HepG2 (cell line): ENCODE measurements around the gene TFE3. TPM values are rescaled to one million over a fixed set of nuclear protein-coding genes. Genes with fewer than 3 reads are reported as not detected.

ENCODE experiments used
- HNRNPL ChIP-seq: fragments of 200-400 bp; formaldehyde crosslinking; IDR thresholded peaks from 2 replicates; pipeline ENCODE4 v1.6.1; 2017; ENCODE audit warnings: mild to moderate bottlenecking, low read depth, low read length
- JUNB ChIP-seq: sonication (generic); formaldehyde crosslinking; IDR thresholded peaks from 2 replicates; pipeline ENCODE4 v1.8.0; 2022; ENCODE audit warnings: missing genetic modification reagents, mild to moderate bottlenecking, borderline replicate concordance
- KDM5A ChIP-seq: fragments of 200-600 bp; sonication (generic); IDR thresholded peaks from 2 replicates; pipeline ENCODE4 v1.7.0; 2018; ENCODE audit warnings: antibody characterized with exemption, mild to moderate bottlenecking, low read length, borderline replicate concordance
- MTA1 ChIP-seq: sonication (generic); formaldehyde crosslinking; IDR thresholded peaks from 2 replicates; pipeline ENCODE4 v1.4.0; 2020; ENCODE audit warnings: missing genetic modification reagents, mild to moderate bottlenecking, borderline replicate concordance
- PAX8 ChIP-seq: sonication (generic); formaldehyde crosslinking; IDR thresholded peaks from 2 replicates; pipeline ENCODE4 v1.8.0; 2022; ENCODE audit warnings: mild to moderate bottlenecking, missing genetic modification reagents, borderline replicate concordance
- POLR2A ChIP-seq, 2 experiments: IDR thresholded peaks; 2 replicates each; pipeline ENCODE4 v1.6.1; 2011; ENCODE audit warnings: low read depth in 2 of 2, low read length in 2 of 2, mild to moderate bottlenecking in 1 of 2, moderate library complexity in 1 of 2; ENCODE audit not compliant: insufficient read depth in 1 of 2
- REL ChIP-seq: sonication (generic); formaldehyde crosslinking; conservative IDR thresholded peaks from 2 replicates; pipeline ENCODE4 v1.8.0; 2022; ENCODE audit warnings: mild to moderate bottlenecking, missing genetic modification reagents, moderate library complexity
- RXRB ChIP-seq: IDR thresholded peaks from 2 replicates; pipeline ENCODE4 v1.6.1; 2016; ENCODE audit warnings: borderline replicate concordance, missing genetic modification reagents, missing compliant biosample characterization
- SPEN ChIP-seq: sonication (generic); formaldehyde crosslinking; IDR thresholded peaks from 2 replicates; pipeline ENCODE4 v1.5.1; 2020; ENCODE audit warnings: low read depth, mild to moderate bottlenecking, missing genetic modification reagents
- SYNCRIP ChIP-seq: fragments of 200-400 bp; formaldehyde crosslinking; IDR thresholded peaks from 2 replicates; pipeline ENCODE4 v1.6.1; 2018; ENCODE audit warnings: mild to moderate bottlenecking, low read depth, low read length; ENCODE audit not compliant: insufficient read depth
- TCF7 ChIP-seq: sonication (generic); IDR thresholded peaks from 2 replicates; pipeline ENCODE4 v1.6.1; 2016; ENCODE audit warnings: antibody characterized with exemption, low read depth
- THAP11 ChIP-seq: IDR thresholded peaks from 2 replicates; pipeline ENCODE4 v1.6.1; 2016; ENCODE audit warnings: missing biosample characterization, missing genetic modification reagents
- TP53 ChIP-seq: sonication (generic); formaldehyde crosslinking; conservative IDR thresholded peaks from 2 replicates; pipeline ENCODE4 v1.4.0; 2020; ENCODE audit warnings: missing genetic modification reagents
- ZFX ChIP-seq: sonication (generic); formaldehyde crosslinking; IDR thresholded peaks from 2 replicates; pipeline ENCODE4 v1.4.0; 2020; ENCODE audit warnings: mild to moderate bottlenecking, low read depth, missing genetic modification reagents, moderate library complexity
- ZFY ChIP-seq: sonication (generic); formaldehyde crosslinking; IDR thresholded peaks from 2 replicates; pipeline ENCODE4 v1.4.0; 2020; ENCODE audit warnings: missing genetic modification reagents
- ZKSCAN8 ChIP-seq: IDR thresholded peaks from 2 replicates; pipeline ENCODE4 v1.6.1; 2016; ENCODE audit warnings: borderline replicate concordance, missing genetic modification reagents, missing compliant biosample characterization
- ZNF317 ChIP-seq: sonication (generic); formaldehyde crosslinking; IDR thresholded peaks from 2 replicates; pipeline ENCODE4 v1.5.0; 2020; ENCODE audit warnings: mild to moderate bottlenecking, missing genetic modification reagents
- ZNF790 ChIP-seq: sonication (generic); formaldehyde crosslinking; IDR thresholded peaks from 2 replicates; pipeline ENCODE4 v1.8.0; 2022; ENCODE audit warnings: missing genetic modification reagents, mild to moderate bottlenecking, borderline replicate concordance
- ZSCAN22 ChIP-seq: sonication (generic); formaldehyde crosslinking; IDR thresholded peaks from 2 replicates; pipeline ENCODE4 v1.4.0; 2020; ENCODE audit warnings: mild to moderate bottlenecking, missing genetic modification reagents
- polyA plus RNA-seq, 8 experiments: library from polyadenylated mRNA; depleted of rRNA in 3 of 8; stranded (reverse) in 7 of 8; unstranded in 1 of 8; fragments of >200 nt; fragmentation: Illumina TruSeq in 4 of 8; extraction: Trizol in 4 of 8; gene quantifications; 2 replicates each; pipeline versions ENCODE4 v1.2.1 to v1.2.3, GENCODE V29; 2011 to 2016; ENCODE audit warnings: low read depth in 4 of 8, missing spikeins in 1 of 8, mixed read lengths in 1 of 8; ENCODE audit not compliant: insufficient read depth in 1 of 8
- total RNA-seq, 5 experiments: library from RNA; depleted of rRNA; stranded (reverse); fragments of >200 nt; fragmentation: Illumina TruSeq; extraction: Trizol; gene quantifications; 2 replicates each; pipeline ENCODE4 v1.2.3, GENCODE V29; 2016; ENCODE audit warnings: low read depth in 1 of 5
- TF ChIP-seq, protein P1 (sequence below): sonication (generic); formaldehyde crosslinking; conservative IDR thresholded peaks from 2 replicates; pipeline ENCODE4 v1.4.0; 2020; ENCODE audit warnings: mild to moderate bottlenecking, missing genetic modification reagents, moderate library complexity
- TF ChIP-seq, protein P2 (sequence below): sonication (generic); formaldehyde crosslinking; IDR thresholded peaks from 2 replicates; pipeline ENCODE4 v1.4.0; 2020; ENCODE audit warnings: missing genetic modification reagents, borderline replicate concordance
- TF ChIP-seq, protein P3 (sequence below): sonication (generic); formaldehyde crosslinking; IDR thresholded peaks from 2 replicates; pipeline ENCODE4 v1.5.0; 2020; ENCODE audit warnings: missing genetic modification reagents

The TFE3 gene
- total and polyA plus RNA-seq, 2 of the 13 experiments (the other 11 are each of a cell fraction or from before 2014, with no cell fraction given), result 8.3 to 12.3 TPM

DNA sequence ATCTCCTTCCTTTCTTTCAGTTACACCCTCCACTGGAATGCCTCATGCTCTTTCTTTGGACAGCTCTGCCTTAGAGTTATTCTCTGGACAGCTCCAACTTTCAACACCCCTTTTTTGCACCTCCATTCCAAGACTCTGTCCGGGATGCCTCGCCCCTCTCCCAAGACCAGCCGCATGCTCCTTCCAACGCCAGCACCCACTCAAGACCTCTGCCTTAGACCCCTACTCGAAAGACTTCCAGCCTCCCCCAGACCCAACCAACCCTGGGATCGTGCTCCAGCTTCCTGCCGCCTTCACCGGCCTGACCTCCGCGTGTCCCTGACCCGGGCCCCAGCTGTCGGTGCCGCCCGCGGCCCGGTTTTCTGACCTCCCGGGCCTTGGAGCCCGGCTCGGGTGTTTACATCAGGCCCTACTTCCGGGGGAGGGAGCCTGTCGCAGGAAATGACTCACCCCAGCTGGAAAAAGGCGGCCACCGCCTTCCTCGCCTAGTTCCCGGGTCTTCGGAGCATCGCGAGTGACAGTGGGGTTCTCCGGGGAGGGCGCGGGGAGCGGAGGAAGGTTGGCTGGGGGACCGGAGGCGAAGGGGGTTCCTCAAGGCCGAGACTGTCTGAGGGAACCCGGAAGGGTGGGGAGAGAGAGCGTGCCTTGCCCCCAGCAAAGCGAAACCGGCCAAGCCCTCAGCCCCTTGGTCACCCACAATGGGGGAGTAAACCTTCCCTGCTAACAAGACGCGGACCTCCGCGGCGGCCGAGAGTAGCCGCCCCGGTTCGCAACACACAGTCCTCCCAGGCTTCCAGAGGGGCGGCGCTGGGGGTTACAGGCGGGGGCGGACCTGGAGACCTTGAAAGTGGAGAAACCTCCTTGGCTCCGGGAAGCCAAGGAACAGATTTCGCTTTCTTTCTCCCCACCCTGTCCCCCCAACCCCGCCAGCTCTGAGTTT, 36.6 kb upstream of the TFE3 start, which contains the start of gene WDR45 (continued):
- TF ChIP-seq, protein P1, sequence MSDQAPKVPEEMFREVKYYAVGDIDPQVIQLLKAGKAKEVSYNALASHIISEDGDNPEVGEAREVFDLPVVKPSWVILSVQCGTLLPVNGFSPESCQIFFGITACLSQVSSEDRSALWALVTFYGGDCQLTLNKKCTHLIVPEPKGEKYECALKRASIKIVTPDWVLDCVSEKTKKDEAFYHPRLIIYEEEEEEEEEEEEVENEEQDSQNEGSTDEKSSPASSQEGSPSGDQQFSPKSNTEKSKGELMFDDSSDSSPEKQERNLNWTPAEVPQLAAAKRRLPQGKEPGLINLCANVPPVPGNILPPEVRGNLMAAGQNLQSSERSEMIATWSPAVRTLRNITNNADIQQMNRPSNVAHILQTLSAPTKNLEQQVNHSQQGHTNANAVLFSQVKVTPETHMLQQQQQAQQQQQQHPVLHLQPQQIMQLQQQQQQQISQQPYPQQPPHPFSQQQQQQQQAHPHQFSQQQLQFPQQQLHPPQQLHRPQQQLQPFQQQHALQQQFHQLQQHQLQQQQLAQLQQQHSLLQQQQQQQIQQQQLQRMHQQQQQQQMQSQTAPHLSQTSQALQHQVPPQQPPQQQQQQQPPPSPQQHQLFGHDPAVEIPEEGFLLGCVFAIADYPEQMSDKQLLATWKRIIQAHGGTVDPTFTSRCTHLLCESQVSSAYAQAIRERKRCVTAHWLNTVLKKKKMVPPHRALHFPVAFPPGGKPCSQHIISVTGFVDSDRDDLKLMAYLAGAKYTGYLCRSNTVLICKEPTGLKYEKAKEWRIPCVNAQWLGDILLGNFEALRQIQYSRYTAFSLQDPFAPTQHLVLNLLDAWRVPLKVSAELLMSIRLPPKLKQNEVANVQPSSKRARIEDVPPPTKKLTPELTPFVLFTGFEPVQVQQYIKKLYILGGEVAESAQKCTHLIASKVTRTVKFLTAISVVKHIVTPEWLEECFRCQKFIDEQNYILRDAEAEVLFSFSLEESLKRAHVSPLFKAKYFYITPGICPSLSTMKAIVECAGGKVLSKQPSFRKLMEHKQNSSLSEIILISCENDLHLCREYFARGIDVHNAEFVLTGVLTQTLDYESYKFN, result peak; percentile 35; the same call in 1 of the 2 replicates
- no peak for TF ChIP-seq SYNCRIP
- TF ChIP-seq ZSCAN22 (CRISPR knock-in tag), result no peak
- 0 out of 2 replicates have a peak, but pooled peaks have one; percentile 31 for TF ChIP-seq HNRNPL
- TF ChIP-seq ZFY, result peak; percentile 93
- peak; percentile 95 for TF ChIP-seq ZFX
- TF ChIP-seq SPEN, result peak; percentile 91
- TF ChIP-seq, protein P2, sequence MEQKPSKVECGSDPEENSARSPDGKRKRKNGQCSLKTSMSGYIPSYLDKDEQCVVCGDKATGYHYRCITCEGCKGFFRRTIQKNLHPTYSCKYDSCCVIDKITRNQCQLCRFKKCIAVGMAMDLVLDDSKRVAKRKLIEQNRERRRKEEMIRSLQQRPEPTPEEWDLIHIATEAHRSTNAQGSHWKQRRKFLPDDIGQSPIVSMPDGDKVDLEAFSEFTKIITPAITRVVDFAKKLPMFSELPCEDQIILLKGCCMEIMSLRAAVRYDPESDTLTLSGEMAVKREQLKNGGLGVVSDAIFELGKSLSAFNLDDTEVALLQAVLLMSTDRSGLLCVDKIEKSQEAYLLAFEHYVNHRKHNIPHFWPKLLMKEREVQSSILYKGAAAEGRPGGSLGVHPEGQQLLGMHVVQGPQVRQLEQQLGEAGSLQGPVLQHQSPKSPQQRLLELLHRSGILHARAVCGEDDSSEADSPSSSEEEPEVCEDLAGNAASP (CRISPR knock-in tag), result no peak
- no peak for TF ChIP-seq ZKSCAN8 (CRISPR knock-in tag)
- TF ChIP-seq ZNF790 (CRISPR knock-in tag), result 0 out of 2 replicates have a peak, but pooled peaks have one; percentile 32
- TF ChIP-seq POLR2A (IDR thresholded peaks at IDR 0.05; ENCODE audit: insufficient read depth in 1 of 2, low read depth in 2 of 2, low read length in 2 of 2), result peak in 1 of 2 experiments; percentile 47; a peak in 3 of 4 replicates
- peak; percentile 57; the same call in 1 of the 2 replicates for TF ChIP-seq THAP11
- 0 out of 2 replicates have a peak, but pooled peaks have one; percentile 41 for TF ChIP-seq REL (CRISPR knock-in tag)
- peak; percentile 70; the same call in 1 of the 2 replicates for TF ChIP-seq JUNB
- TF ChIP-seq KDM5A, result peak; percentile 37; the same call in 1 of the 2 replicates
- TF ChIP-seq, protein P3, sequence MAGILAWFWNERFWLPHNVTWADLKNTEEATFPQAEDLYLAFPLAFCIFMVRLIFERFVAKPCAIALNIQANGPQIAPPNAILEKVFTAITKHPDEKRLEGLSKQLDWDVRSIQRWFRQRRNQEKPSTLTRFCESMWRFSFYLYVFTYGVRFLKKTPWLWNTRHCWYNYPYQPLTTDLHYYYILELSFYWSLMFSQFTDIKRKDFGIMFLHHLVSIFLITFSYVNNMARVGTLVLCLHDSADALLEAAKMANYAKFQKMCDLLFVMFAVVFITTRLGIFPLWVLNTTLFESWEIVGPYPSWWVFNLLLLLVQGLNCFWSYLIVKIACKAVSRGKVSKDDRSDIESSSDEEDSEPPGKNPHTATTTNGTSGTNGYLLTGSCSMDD (CRISPR knock-in tag), result no peak
- no peak for TF ChIP-seq TCF7
- no peak for TF ChIP-seq PAX8 (CRISPR knock-in tag)
- TF ChIP-seq MTA1 (CRISPR knock-in tag), result 0 out of 2 replicates have a peak, but pooled peaks have one; percentile 32
- 0 out of 2 replicates have a peak, but pooled peaks have one; percentile 26 for TF ChIP-seq ZNF317 (CRISPR knock-in tag)
- no peak for TF ChIP-seq TP53
- TF ChIP-seq RXRB (CRISPR knock-in tag), result peak; percentile 35; the same call in 1 of the 2 replicates
